ENCODE data around the gene SIRT1. TPM values are rescaled to one million over a fixed set of nuclear protein-coding genes. Genes with fewer than 3 reads are reported as not detected.

SIRT1 gene
- total and polyA plus RNA-seq, 9 of the 15 experiments (the other 6 are each of a cell fraction or from before 2014, with no cell fraction given): 7.8 to 25.8 (median 19.1) TPM

- peak; percentile 68 for TF ChIP-seq POLR2G (IDR thresholded peaks at IDR 0.05; ENCODE audit: low read depth, low read length)
- TF ChIP-seq TAF7 (tag; IDR thresholded peaks at IDR 0.05): peak; percentile 59; the same call in 1 of the 2 replicates
- no peak for TF ChIP-seq ZNF785 (CRISPR knock-in tag; IDR thresholded peaks at IDR 0.05)
- TF ChIP-seq ATF6 (CRISPR knock-in tag; IDR thresholded peaks at IDR 0.05): 0 out of 2 replicates have a peak, but pooled peaks have one; percentile 63
- peak; percentile 84 to 86 for TF ChIP-seq FOXK2 (conservative IDR thresholded peaks at IDR 0.05 in 1 of 2, IDR thresholded peaks at IDR 0.05 in 1 of 2; ENCODE audit: low read depth in 2 of 2)
- peak; percentile 94 to 95 for TF ChIP-seq MAZ (CRISPR knock-in tag; conservative IDR thresholded peaks at IDR 0.05 in 1 of 2, IDR thresholded peaks at IDR 0.05 in 1 of 2)
- peak; percentile 30 for TF ChIP-seq RBBP5 (IDR thresholded peaks at IDR 0.05; ENCODE audit: borderline replicate concordance, insufficient read depth, low read length, poor library complexity, severe bottlenecking)
- TF ChIP-seq C11orf30 (IDR thresholded peaks at IDR 0.05; ENCODE audit: low read depth): peak; percentile 64; the same call in 1 of the 2 replicates
- TF ChIP-seq PTBP1 (IDR thresholded peaks at IDR 0.05; ENCODE audit: low read depth, low read length): 0 out of 2 replicates have a peak, but pooled peaks have one; percentile 76
- no peak for TF ChIP-seq ZNF224 (CRISPR knock-in tag; IDR thresholded peaks at IDR 0.05)
Observed at GRCh38 chr10:67849331-67850011, 35.0 kb upstream of the SIRT1 start (continued).

Measured in K562 (cell line).